Middle frontal gyrus (tissue), 1 donor: ENCODE measurements around the gene RUBCNL.
A peak's percentile ranks its signal among the peaks of the same experiment; 100 is the strongest.
"Not testable (repeated sequence)": the region's sequence is repeated elsewhere in the genome, so short reads cannot be mapped to it uniquely, and the experiment has no call there.

Experiments
- DNase-seq: peaks from one replicate; pipeline ENCODE4 v3.0.0-alpha.2; 2015; ENCODE audit warnings: low spot score; ENCODE audit errors: extremely low spot score

The RUBCNL gene

GRCh38 chr13:46387064-46387851, at the start of gene RUBCNL:
Gene RUBCNL, minus strand, starts transcription at chr13:46387252. Its CDS starts 14,777 bp downstream, at chr13:46372475.
- no peak for DNase-seq

DNA sequence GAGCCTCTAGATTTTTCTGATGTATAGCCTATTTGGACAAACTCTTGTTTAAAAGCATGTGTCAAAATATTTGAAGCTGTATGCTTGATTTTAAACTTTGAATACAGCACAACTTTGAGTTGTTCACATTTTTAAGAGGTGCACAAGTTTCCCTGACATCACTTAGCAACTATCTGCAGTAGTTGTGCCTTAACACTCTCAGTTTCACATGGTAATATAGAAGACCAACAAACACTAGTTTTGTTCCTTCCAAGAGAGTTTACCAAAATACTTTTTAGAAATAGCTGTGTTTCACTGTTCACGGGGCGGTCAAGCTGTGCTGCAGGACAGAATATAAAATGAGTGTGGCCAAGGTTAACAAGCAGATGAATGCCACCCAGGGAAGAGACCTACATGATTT, 42.5 kb upstream of the RUBCNL start:
- not testable (repeated sequence) for DNase-seq

DNA sequence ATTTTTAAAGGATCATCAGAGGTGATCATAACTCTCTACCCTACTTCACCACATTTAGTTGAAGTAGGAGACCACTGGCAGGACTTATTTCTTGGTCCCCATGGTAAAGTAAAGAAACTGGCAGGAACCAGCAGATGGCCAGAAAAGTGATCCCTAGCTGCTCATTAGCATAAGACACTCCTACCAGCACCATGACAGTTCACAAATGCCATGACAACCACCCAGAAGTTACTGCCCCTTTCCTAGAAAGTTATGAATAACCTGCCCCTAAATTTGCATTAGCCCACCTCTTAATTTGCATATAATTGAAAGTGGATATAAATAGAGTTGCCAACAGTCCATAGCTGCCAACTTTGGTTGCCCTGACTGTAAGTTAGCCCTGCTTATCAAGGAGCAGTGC, 18.4 kb upstream of the RUBCNL start:
- no peak for DNase-seq

DNA sequence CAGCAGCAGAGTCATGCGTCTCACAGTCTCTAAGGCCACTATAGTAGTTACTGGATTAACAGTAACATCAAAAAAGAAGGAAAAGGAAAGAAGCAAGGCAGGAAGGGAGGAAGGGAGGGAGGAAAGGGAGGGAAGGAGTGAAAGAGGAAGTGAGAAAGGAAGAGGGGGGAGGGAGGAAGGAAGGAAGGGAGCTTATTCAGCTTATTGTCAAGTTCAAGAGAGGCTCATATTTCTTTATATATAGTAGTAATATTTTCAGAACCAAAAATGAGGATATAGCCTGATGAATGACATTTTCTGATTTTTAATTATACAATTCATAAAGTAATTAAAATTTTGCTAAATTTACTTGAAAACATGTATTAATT, 17.7 kb upstream of the RUBCNL start:
- no peak for DNase-seq

DNA sequence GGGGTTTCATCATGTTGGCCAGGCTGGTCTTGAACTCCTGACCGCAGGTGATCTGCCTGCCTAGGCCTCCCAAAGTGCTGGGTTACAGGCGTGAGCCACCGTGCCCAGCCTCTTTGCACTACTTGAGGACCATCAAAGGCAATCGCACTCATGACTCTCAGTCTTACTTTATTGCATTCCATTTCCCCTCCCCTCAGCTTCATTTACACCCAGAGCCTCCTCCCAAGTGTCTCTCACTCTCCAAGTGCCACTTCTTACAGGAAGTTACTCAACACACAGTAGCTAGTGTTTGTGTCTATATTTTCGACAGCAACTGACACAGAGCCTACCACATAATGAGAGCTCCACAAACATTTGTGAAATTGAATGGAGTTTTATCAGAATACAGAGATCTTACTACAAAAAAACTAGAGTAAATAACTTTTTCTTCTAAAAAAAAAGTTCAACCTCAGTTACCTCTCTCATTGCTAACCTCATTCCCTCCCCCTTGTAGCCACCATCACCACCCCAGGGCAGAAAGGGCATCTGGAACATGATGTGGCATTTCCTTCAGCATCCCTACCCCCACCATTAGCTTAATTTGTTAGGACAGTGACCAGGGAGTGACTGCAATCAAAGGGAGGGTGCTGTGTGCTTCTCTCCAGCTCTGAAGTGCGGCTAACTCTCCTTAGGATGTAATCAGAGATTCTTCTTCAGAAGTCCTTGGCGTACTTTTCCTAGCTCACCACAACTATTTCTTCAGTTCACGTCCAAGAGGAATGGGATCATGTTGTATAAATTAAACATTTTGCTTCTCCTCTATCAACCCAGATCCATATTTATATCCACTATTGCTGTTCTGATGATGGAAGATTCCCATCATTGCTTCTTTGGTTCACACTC, 17.0 kb upstream of the RUBCNL start:
- no peak for DNase-seq

DNA sequence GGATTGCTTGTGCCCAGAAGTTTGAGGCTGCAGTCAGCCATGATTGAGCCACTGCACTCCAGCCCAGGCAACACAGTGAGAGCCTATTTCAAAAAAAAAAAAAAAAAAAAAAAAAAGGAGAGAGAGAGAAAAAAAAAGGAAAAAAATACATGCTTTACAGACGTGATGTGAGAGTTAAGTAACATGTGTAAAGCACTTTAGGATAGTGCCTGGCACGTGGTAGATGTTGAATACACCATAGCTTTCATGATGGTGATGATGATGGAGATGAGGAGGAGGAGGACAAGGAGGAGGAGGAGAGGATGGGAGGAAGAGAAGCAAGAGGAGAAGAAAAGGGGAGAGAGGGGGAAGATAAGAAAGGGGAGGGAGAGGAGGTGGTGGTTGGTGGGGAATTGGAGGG, 15.1 kb upstream of the RUBCNL start:
- no peak for DNase-seq

DNA sequence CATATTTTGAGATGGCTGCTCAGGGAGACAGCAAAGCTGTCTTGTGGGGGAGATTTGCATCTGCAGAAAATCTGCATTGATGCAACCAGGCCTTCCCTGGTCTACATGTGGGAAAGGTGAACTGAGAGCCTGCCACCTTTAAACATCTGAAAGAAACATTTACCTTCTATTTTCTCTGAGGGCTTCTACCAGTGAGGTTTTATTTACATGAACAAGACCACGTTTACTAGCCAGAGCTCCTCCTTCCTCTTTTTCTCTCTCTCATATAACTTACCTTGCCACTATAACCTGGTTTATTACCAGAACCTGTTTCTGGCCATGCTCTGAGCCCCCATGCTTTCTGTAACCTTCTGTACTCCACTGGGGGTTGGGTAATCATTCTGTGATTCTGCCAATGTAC, 14.4 kb upstream of the RUBCNL start:
- DNase-seq: no peak

DNA sequence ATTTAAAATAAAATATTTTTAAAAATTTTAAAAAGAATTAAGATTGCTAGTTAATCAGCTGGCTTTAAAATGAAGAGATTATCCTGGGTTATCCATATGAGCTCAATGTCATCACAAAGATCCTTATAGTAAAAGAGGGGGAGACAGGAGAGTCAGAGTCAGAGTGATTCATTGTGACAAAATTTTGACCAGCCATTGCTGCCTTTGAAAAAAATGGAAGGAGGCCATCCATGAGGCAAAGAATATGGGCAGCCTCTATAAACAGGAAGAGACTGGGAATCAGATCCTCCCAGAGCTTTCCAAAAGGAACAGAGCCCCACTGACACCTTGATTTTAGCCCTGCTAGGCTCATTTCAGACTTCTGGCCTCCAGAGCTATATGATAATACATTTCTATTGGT, 9.3 kb upstream of the RUBCNL start:
- no peak for DNase-seq

DNA sequence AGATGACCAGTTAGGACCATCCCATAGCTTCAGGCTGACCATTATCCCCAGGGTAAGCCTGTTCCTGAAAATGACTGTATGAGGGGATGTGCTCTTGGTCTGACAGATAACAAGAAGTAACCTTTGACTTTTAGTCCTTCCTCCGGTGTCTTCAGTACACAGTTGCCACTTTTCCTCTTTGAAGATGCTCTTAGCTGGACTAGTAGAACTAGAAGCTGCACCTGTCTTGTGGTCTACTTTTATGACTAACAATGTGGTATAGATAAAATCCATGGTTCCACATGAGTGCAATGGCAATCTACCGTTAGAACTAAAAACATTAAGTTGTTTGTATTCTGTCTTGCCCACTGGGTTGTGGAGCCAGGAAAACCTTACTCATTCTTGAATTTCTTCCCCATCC, 5.9 kb upstream of the RUBCNL start:
- no peak for DNase-seq

DNA sequence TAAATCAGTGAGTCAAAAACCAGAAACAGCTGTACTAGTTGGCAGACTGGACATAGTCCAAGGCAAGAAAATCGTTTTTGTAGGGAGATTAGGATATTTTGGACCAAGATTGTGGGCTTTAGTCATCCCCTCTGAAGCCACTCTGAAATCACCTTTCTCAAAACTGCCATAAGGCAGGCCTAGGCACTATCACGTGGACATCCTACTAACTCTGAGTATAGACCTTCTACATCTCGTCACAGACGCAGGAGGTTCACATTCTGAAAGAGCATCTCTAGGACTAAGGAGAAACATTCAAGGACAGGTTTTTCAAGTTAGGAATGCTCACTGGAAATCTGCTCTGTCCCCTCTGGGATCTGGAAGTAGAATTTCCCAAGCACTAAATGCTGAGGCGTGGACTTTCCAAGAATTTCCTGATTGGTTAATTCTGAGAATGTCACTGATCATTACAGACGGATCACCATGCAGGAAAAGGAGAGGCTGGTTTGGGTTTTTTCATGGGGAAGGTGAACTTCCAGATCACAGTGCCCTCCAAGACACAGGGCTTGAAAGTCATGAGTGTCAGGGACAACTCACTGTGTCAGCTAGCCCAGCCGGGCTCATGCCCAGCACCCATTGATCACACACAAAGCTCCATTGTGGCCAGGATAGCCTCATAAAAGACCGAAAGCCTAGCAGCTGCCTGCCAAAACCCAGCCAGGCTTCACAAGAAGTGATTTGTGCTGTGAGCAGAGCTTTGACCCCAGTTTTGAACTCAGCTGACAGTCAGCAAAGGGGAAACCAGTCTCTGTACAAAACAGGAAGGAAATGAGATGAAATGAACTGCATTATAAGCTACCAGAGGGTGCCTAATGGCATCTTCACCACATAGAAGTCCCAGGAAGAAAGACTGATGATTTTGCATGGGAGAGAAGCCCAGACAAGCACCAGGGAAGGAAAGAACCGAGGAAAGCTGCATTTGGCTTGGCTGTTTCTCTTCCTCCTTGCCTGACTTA, 2.7 kb upstream of the RUBCNL start:
- DNase-seq: peak; percentile 78

GRCh38 chr13:46388846-46389245, 1.8 kb upstream of the RUBCNL start:
- no peak for DNase-seq

DNA sequence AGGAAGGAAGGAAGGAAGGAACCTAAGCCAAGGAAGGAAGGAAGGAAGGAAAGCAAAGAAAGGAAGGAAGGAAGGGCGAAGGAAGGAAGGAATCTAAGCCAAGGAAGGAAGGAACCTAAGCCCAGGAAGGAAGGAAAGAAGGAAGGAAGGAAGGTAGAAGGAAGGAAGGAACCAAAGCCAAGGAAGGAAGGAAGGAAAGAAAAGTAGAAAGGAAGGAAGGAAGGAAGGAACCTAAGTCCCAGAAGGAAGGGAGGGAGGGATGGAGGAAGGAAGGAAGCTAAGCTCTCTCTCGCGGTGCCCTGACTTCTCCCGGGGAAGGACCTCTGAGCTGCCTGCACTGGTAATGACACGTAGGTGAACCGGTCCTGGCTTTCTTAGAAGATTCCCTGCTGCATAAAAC, 1.3 kb upstream of the RUBCNL start:
- no peak for DNase-seq

DNA sequence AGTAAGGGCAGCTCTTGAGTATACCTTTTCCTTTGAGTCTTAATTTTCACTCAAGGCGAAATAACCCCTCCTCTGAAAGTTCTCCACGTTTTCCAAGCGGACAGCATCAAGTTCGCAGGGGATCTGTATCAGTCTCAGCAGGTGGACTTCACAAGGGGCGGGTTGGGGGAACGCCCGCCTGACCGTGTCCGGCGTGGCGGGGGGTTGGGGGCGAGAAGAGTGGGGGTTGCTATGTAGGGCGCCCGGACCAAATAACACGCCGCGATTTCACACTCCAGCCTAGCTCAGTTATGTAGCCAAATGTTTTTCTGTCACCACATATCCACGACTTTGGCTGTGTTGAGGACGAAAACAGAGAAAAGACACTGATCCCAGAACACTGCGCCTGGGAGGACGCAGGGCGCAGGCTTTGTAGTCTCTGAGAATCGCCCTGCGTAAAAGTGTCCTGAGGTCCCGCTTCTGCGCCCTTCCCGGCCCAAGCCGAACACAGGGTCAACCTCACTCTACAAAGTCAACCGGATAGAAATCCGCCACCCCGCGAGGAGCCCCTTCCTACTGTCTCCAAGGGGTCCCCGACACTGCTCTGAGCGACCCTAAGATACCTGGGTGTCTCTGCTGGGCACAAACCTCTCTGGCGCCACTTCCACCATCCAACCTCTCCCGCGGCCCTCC, 524 bp downstream of the RUBCNL start:
- no peak for DNase-seq

DNA sequence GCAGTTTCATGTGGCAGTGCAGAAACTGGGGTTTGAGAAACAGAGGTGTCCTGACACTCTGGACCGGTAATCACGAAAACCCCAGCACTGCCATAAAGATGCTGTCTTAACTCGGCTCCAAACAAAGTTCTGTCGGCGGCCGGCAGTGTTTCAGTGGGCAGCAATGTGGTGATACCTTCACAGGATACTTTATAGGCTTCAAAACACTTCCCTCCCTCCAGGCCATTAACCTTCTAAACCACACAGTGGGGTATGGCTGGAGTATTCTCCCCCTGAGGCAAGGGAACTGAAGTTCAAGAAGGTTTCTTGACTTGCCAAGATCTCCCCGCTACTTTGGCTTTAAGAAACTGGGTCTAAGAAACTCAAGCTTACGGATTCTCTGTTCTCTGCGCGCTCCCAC, 1.1 kb downstream of the RUBCNL start:
- no peak for DNase-seq

DNA sequence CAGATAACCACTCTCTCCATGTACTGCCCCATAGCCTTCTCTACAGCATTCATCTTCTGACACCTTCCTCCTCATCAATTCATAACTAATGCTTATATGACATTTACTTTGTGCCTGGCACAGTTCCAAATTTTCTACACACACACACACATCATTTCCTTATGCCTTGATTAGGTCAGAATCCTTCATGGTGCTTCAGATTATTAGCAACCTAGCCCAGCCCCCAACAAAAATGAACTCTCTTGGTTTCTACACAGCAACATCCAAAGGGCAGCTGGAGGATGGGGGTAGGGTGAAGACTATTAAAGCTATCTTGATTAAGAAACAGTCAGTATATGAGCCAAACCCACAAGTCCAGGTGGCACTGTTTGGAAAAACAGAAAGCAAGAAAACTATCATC, 3.7 kb downstream of the RUBCNL start:
- DNase-seq: no peak

DNA sequence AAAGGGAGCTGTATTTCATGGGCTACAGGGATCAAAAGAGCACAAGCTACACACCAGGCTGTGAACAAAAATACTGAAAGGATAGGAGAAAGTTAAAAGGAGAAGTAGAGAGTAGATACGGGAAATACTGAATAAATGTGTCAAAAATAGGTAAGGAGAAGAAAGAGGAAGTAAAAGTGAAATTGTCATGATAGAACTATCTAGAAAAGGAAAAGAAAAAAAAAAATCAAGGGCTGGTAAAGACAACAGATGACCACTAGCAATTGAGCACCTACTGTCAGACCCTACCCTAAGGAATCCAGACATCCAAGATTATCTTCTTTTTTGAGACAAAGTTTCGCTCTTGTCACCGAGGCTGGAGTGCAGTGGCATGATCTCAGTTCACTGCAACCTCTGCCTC, 4.8 kb downstream of the RUBCNL start:
- no peak for DNase-seq

DNA sequence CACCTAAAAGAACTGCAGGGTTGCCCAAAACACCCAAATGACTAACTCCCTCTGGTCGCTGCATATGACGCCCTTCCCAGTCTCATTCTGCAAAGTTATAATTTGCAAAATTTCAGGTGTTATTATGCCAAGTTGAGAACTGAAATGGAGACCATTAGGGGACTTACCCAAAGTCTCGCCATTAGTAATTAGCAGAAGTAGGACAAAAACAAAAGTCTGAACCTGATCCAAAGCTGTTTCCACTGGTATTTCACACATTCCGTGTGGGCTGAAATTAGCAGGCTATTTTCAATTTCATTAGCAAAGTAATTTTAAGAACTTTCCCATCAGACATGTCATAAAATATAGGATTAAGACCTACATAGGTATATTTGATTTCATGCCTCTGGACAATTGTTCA, 6.8 kb downstream of the RUBCNL start:
- no peak for DNase-seq

- no peak for DNase-seq
These were observed 7.4 kb downstream of the RUBCNL start for GRCh38 chr13:46379611-46380010.

GRCh38 chr13:46378411-46378810, 8.6 kb downstream of the RUBCNL start:
- no peak for DNase-seq

- no peak for DNase-seq
These were observed 9.5 kb downstream of the RUBCNL start for GRCh38 chr13:46377554-46377953.

DNA sequence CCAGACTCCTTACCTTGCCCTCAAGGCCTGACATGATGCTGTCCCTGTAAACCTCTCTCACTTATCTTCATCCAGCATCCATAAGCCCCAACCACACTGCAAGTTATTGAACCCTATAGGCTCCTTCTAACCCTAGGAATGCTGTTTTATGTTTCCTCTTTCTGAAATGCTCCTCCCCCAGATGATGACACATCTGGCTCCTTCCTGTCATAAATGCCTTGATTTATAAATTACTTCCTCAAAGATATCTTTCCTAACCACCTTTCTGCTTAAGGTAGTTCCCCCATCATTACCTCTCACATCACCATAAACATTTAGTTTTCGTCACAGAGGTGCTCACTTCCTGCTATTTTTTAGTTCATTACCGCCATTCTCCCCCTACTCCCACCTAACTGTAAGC, 12.3 kb downstream of the RUBCNL start:
- DNase-seq: no peak
